BJ (cell line): Measurements from ENCODE around the gene F2. TPM values are rescaled to one million over a fixed set of nuclear protein-coding genes. Genes with fewer than 3 reads are reported as not detected.

Experiments
- CTCF ChIA-PET: fragments of 350-600 bp; formaldehyde crosslinking; extraction: SDS; loops from one replicate; lab custom pipeline; 2021; ENCODE audit warnings: antibody characterized with exemption, inconsistent platforms; lab: Yijun Ruan, JAX
- POLR2A ChIA-PET: fragments of 300-600 bp; sonication (Branson Sonifier 250); formaldehyde crosslinking; extraction: SDS; loops from one replicate; lab custom pipeline; 2021; ENCODE audit warnings: antibody characterized with exemption; lab: Charles Lee
- DNase-seq: peaks from one replicate; pipeline ENCODE4 v3.0.0-alpha.2; 2011; ENCODE audit warnings: low read depth
- H3K27me3 ChIP-seq: 2 replicates; pipeline ENCODE4 v1.6.0; 2011; ENCODE audit warnings: low read length; ENCODE audit not compliant: control insufficient read depth, insufficient read depth
- H3K36me3 ChIP-seq: 2 replicates; pipeline ENCODE4 v1.5.1; 2011; ENCODE audit warnings: low read length; ENCODE audit not compliant: control insufficient read depth, insufficient read depth
- H3K4me3 ChIP-seq: 2 replicates; pipeline ENCODE4 v1.5.1; 2011; ENCODE audit warnings: low read depth, mild to moderate bottlenecking, control low read depth, low read length
- polyA plus RNA-seq: library from polyadenylated mRNA; depleted of rRNA; stranded (reverse); fragments of >200 nt; gene quantifications from 2 replicates; pipeline ENCODE4 v1.2.3, GENCODE V29; 2011
- TF ChIP-seq, protein P1 (sequence below): IDR thresholded peaks from 2 replicates; pipeline ENCODE4 v1.5.1; 2011; ENCODE audit warnings: low read depth, mild to moderate bottlenecking, control low read depth, inconsistent platforms, low read length, moderate library complexity; ENCODE audit not compliant: insufficient read depth

The F2 gene
- polyA plus RNA-seq, 1 experiment, result 0.05 TPM

DNA sequence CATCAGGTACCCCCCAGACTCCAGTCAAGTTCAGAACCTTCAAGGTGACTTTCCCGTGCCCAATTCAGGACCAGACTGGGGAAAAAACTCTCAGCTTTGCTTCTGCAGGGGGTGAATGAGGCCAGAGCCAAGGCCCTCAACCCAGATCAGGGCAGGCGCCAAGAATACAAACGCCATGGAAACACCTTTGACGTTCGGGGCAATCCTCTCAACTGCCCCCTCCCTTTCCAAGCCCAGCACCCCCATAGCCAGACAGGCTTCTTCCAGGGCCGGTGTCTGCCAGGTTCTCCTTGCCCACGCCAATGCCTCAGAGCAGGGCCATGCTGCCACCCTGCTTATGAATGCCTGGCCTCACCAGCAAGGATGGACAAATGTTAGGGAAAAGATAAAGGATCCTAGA lies 24.4 kb upstream of the F2 start:
- Histone ChIP-seq H3K36me3 (peaks cover 33% of the 10 kb centered on the region), H3K4me3 (no peak overlapping the region), H3K27me3 (no peaks in the 10 kb centered on the region)
- TF ChIP-seq, protein P1, sequence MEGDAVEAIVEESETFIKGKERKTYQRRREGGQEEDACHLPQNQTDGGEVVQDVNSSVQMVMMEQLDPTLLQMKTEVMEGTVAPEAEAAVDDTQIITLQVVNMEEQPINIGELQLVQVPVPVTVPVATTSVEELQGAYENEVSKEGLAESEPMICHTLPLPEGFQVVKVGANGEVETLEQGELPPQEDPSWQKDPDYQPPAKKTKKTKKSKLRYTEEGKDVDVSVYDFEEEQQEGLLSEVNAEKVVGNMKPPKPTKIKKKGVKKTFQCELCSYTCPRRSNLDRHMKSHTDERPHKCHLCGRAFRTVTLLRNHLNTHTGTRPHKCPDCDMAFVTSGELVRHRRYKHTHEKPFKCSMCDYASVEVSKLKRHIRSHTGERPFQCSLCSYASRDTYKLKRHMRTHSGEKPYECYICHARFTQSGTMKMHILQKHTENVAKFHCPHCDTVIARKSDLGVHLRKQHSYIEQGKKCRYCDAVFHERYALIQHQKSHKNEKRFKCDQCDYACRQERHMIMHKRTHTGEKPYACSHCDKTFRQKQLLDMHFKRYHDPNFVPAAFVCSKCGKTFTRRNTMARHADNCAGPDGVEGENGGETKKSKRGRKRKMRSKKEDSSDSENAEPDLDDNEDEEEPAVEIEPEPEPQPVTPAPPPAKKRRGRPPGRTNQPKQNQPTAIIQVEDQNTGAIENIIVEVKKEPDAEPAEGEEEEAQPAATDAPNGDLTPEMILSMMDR, result no peak
- POLR2A ChIA-PET, result no interaction called here
- CTCF ChIA-PET, result no interaction called here
- DNase-seq, result no peak

DNA sequence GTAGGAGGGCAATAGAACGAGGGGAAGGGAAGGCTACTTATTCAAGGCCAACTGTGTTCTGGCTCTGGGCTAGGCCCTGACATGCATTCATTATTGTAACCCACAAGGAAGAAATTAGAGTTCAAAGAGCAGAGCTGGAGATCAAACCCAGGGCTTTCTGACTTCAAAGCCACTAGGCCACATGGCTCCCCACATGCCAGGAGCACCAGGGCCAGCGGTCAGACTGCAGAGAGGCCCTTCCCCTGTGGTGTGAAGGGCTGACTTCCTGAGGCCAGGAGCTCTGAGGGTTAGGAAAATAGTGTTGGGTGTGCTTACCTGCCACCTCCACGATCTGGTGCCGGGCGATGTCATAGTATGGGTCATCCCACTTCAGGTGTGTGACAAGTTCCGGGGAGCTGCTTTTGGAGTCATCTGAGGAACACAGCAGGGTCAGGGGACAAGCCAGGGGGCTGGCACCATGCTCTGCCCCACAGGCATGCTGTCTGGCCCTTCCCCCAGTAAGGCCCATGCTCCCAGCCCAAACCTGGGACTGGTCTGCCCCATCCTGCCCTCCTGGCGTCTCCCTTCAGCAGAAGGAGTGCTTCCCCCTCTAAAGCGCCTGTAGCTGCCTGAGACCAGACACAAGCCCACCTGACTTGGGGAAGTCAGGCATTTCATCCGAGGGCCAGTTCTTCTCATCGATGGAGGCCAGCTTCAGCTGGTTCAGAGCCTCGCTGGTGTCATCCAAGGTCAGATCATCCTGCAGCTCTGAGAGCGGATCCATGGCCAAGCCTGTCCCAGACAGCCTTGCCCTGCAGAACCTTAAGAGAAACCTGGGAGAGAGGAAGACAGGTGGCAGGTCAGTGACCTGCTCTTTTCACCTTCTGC lies 23.4 kb upstream of the F2 start:
- no peak for DNase-seq
- CTCF ChIA-PET, result no interaction called here
- Histone ChIP-seq H3K27me3 (no peaks in the 10 kb centered on the region), H3K4me3 (no peak overlapping the region), H3K36me3 (peaks cover 31% of the 10 kb centered on the region)
- POLR2A ChIA-PET, result no interaction called here
- TF ChIP-seq, protein P1, result no peak

DNA sequence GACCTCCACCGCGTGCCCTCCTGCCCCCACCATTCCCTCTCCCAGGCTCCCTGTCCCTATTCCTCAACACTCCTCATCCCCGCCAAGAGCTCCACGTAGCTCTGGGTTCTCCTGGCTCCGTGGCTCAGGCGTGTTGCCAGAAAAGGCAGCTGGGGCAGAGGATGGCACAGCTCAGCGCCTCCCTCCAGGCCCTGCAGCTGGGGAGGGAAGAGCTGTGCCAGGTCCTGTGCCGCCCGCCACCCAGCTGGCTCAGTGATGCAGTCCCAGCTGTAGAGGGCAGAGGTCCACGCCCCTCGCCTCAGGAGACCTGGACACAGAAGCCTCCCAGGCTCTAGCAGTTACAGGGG lies 22.8 kb upstream of the F2 start:
- TF ChIP-seq, protein P1, result no peak
- ChIA-PET CTCF (no interaction called here), POLR2A (no interaction called here)

DNA sequence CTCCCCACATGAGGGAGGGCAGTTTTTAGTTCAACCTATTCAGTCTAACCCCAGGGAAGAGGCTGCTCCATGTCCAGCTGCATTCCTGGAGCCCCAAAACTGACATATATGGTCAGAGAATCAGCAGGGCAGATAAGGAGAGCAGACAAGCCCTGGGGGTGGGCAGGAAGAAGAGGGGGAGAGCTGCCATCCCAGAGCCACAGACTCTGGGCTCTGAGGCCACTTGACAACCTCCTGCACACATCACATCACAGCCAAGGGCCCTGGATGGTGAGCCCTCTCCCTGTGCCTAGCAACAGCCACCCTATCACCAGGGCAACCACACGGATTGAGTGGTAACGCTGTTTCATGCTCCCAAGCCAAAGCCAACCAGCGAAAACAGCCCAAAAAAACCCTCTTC lies 21.7 kb upstream of the F2 start:
- TF ChIP-seq, protein P1, result no peak
- H3K36me3 ChIP-seq, result peaks cover 26% of the 10 kb centered on the region
- POLR2A ChIA-PET, result no interaction called here
- DNase-seq, result no peak
- no peaks in the 10 kb centered on the region for H3K27me3 ChIP-seq
- CTCF ChIA-PET, result interaction anchor here (1.2 kb wide), 1 partner anchor 22 kb away, joined by 4 read pairs; no protein-coding TSS in a partner anchor
- no peak overlapping the region for H3K4me3 ChIP-seq

More for the DNA sequence above, 22.8 kb upstream of the F2 start:
- Histone ChIP-seq H3K27me3 (no peaks in the 10 kb centered on the region), H3K4me3 (no peak overlapping the region), H3K36me3 (peaks cover 31% of the 10 kb centered on the region)
- DNase-seq, result no peak

DNA sequence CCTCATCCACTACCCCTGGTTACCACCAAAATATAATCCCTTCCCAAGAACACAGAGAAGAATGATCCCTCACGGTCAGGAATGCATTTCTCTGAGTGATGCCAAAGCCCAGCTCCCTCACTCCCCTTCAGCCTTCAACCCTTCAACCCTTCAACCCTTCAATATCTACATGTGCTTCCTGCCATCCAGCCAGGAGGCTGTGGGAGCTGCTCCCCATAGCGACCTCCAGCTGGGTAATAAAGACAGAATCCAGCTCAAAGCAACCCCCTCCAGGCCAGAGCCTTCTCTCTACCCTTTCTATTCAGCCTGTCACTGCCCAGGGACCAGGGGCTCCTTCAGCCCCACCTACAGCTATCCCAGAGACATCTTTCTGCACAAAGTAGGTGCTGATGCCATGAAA lies 21.3 kb upstream of the F2 start:
- H3K36me3 ChIP-seq, result peaks cover 24% of the 10 kb centered on the region
- no peak overlapping the region for H3K4me3 ChIP-seq
- DNase-seq, result no peak
- CTCF ChIA-PET, result interaction anchor here (1.0 to 1.2 kb wide), 2 partner anchors 9 to 23 kb away, joined by 3 to 4 read pairs; no protein-coding TSS in a partner anchor
- no peaks in the 10 kb centered on the region for H3K27me3 ChIP-seq
- TF ChIP-seq, protein P1, result no peak
- POLR2A ChIA-PET, result no interaction called here
